GM12891 (cell line): Measurements from ENCODE around the gene C5orf47.

Experiments used
- PAX5 ChIP-seq: IDR thresholded peaks from 2 replicates; pipeline ENCODE4 v1.6.1; 2011; ENCODE audit warnings: low read length, moderate library complexity, mild to moderate bottlenecking; ENCODE audit not compliant: insufficient read depth, severe bottlenecking
- POLR2A ChIP-seq: IDR thresholded peaks from 2 replicates; pipeline ENCODE4 v1.6.1; 2011; ENCODE audit warnings: low read depth, low read length, control low read depth
- POLR2AphosphoS5 ChIP-seq: IDR thresholded peaks from 2 replicates; pipeline ENCODE4 v1.6.1; 2011; ENCODE audit warnings: low read depth, low read length, control low read depth
- SPI1 ChIP-seq: IDR thresholded peaks from 2 replicates; pipeline ENCODE4 v1.6.1; 2011; ENCODE audit warnings: low read depth, low read length, control low read depth
- TAF1 ChIP-seq: IDR thresholded peaks from 2 replicates; pipeline ENCODE4 v1.6.1; 2011; ENCODE audit warnings: low read depth, low read length, control low read depth

GRCh38 chr5:173967241-173967640 lies 21.7 kb upstream of the C5orf47 start:
- TF ChIP-seq POLR2AphosphoS5: no peak
- TF ChIP-seq POLR2A: no peak
- no peak for TF ChIP-seq TAF1
- TF ChIP-seq SPI1: no peak
- no peak for TF ChIP-seq PAX5
